A549 (cell line): ENCODE measurements around the gene JAGN1. TPM values are rescaled to one million over a fixed set of nuclear protein-coding genes. Genes with fewer than 3 reads are reported as not detected.
A peak's percentile ranks its signal among the peaks of the same experiment; 100 is the strongest.

Experiments
- ATAC-seq, 2 experiments: fragments of 200-7000 bp in 1 of 2; fragments of >200 bp in 1 of 2; cut with Nextera tagmentation in 1 of 2; cut with Tn5 transposase in 1 of 2; 3 replicates each; pipeline versions ENCODE4 v1.8.0 to v1.9.1; 2018 to 2020; ENCODE audit warnings: mild to moderate bottlenecking in 1 of 2, moderate library complexity in 1 of 2
- CTCF ChIA-PET: fragments of 300-600 bp; sonication (Branson Sonifier 250); formaldehyde crosslinking; extraction: SDS; loops from one replicate; lab custom pipeline; 2021; ENCODE audit warnings: antibody characterized with exemption, inconsistent platforms; lab: Yijun Ruan, JAX
- POLR2A ChIA-PET: fragments of 350-600 bp; formaldehyde crosslinking; extraction: SDS; loops from one replicate; lab custom pipeline; 2021; ENCODE audit warnings: antibody characterized with exemption, inconsistent platforms; lab: Yijun Ruan, JAX
- DNase-seq, 2 experiments: peaks; one replicate each; pipeline versions ENCODE4 v3.0.0 to v3.0.0-alpha.2; 2011 to 2016; ENCODE audit warnings: low read depth in 1 of 2, low spot score in 1 of 2
- FAIRE-seq: peaks from 2 replicates; lab custom pipeline; 2011; peaks lifted over from hg19 to GRCh38; lab: Jason Lieb, UNC
- H3K27ac ChIP-seq, 2 experiments: fragments of >200 bp; sonication (Bioruptor Twin); formaldehyde crosslinking; 3 replicates each; pipeline ENCODE4 v1.5.1; 2016 to 2017
- H3K4me1 ChIP-seq: fragments of >200 bp; sonication (Bioruptor Twin); formaldehyde crosslinking; 3 replicates; pipeline ENCODE4 v1.6.1; 2016
- H3K4me2 ChIP-seq: fragments of >200 bp; sonication (Bioruptor Twin); formaldehyde crosslinking; 3 replicates; pipeline ENCODE4 v1.6.1; 2016
- H3K4me3 ChIP-seq: fragments of >200 bp; sonication (Bioruptor Twin); formaldehyde crosslinking; 3 replicates; pipeline ENCODE4 v1.5.1; 2016
- H3K9me3 ChIP-seq: fragments of >200 bp; sonication (Bioruptor Twin); formaldehyde crosslinking; 3 replicates; pipeline ENCODE4 v1.6.1; 2016
- ATOH8 ChIP-seq: fragments of 250-450 bp; sonication (Bioruptor Pico); IDR thresholded peaks from 2 replicates; pipeline ENCODE4 v1.5.0; 2020; ENCODE audit warnings: low read depth, mild to moderate bottlenecking, moderate library complexity
- CBX2 ChIP-seq: fragments of 200-600 bp; sonication (generic); IDR thresholded peaks from 2 replicates; pipeline ENCODE4 v1.6.1; 2016; ENCODE audit warnings: low read depth, mild to moderate bottlenecking, borderline replicate concordance
- CBX8 ChIP-seq: fragments of 200-600 bp; sonication (generic); IDR thresholded peaks from 2 replicates; pipeline ENCODE4 v1.6.1; 2016
- CEBPB ChIP-seq, 2 experiments: fragments of >200 bp in 1 of 2; sonication (Bioruptor Twin) in 1 of 2; formaldehyde crosslinking in 1 of 2; IDR thresholded peaks; 2 replicates each; pipeline ENCODE4 v1.6.1; 2012 to 2016
- CTCF ChIP-seq: fragments of >200 bp; sonication (Bioruptor Twin); formaldehyde crosslinking; IDR thresholded peaks from 3 replicates; pipeline ENCODE4 v1.5.1; 2016
- EHMT2 ChIP-seq: fragments of 200-600 bp; sonication (generic); IDR thresholded peaks from 2 replicates; pipeline ENCODE4 v1.6.1; 2016; ENCODE audit warnings: antibody characterized with exemption, low read depth, mild to moderate bottlenecking, moderate library complexity
- ELK1 ChIP-seq: fragments of 150-350 bp; IDR thresholded peaks from 2 replicates; pipeline ENCODE4 v1.6.1; 2014; ENCODE audit warnings: low read depth, mild to moderate bottlenecking, low read length
- EP300 ChIP-seq, 2 experiments: fragments of >200 bp; sonication (Bioruptor Twin); formaldehyde crosslinking; IDR thresholded peaks; 2 replicates in 1 of 2; 3 replicates in 1 of 2; pipeline ENCODE4 v1.6.1; 2016 to 2017
- GATA3 ChIP-seq: IDR thresholded peaks from 2 replicates; pipeline ENCODE4 v1.6.1; 2012; ENCODE audit warnings: borderline replicate concordance
- HDAC2 ChIP-seq: fragments of 200-600 bp; sonication (generic); IDR thresholded peaks from 2 replicates; pipeline ENCODE4 v1.6.1; 2016
- HEYL ChIP-seq: fragments of 250-450 bp; sonication (Bioruptor Pico); IDR thresholded peaks from 2 replicates; pipeline ENCODE4 v1.8.0; 2021; ENCODE audit warnings: mild to moderate bottlenecking, moderate library complexity
- HOXA7 ChIP-seq: fragments of 250-450 bp; sonication (Bioruptor Pico); IDR thresholded peaks from 2 replicates; pipeline ENCODE4 v1.5.0; 2020; ENCODE audit warnings: mild to moderate bottlenecking, moderate library complexity
- KDM1A ChIP-seq: fragments of 200-600 bp; sonication (generic); IDR thresholded peaks from 2 replicates; pipeline ENCODE4 v1.6.1; 2016; ENCODE audit warnings: low read depth, mild to moderate bottlenecking
- MAX ChIP-seq: IDR thresholded peaks from 2 replicates; pipeline ENCODE4 v1.6.1; 2012
- MAZ ChIP-seq: fragments of 150-350 bp; IDR thresholded peaks from 2 replicates; pipeline ENCODE4 v1.6.1; 2014; ENCODE audit warnings: antibody characterized with exemption, low read depth, low read length, borderline replicate concordance
- NPAS2 ChIP-seq: fragments of 250-450 bp; sonication (Bioruptor Pico); IDR thresholded peaks from 2 replicates; pipeline ENCODE4 v1.8.0; 2022; ENCODE audit warnings: mild to moderate bottlenecking, moderate library complexity, borderline replicate concordance
- NR3C1 ChIP-seq: fragments of >200 bp; sonication (Bioruptor Twin); formaldehyde crosslinking; IDR thresholded peaks from 3 replicates; pipeline ENCODE4 v1.6.1; 2017
- PHF8 ChIP-seq: fragments of 200-600 bp; sonication (generic); IDR thresholded peaks from 2 replicates; pipeline ENCODE4 v1.6.1; 2016; ENCODE audit warnings: low read depth, mild to moderate bottlenecking, antibody characterized with exemption, moderate library complexity, borderline replicate concordance
- RARB ChIP-seq: fragments of 250-450 bp; sonication (Bioruptor Pico); IDR thresholded peaks from 2 replicates; pipeline ENCODE4 v1.8.0; 2021; ENCODE audit warnings: mild to moderate bottlenecking, moderate library complexity
- REST ChIP-seq: fragments of 200-600 bp; sonication (generic); IDR thresholded peaks from 2 replicates; pipeline ENCODE4 v1.6.1; 2016; ENCODE audit warnings: antibody characterized with exemption, mild to moderate bottlenecking, moderate library complexity
- RFX5 ChIP-seq: fragments of 450-650 bp; IDR thresholded peaks from 2 replicates; pipeline ENCODE4 v1.7.1; 2014; ENCODE audit warnings: antibody characterized with exemption, mild to moderate bottlenecking, moderate library complexity
- RNF2 ChIP-seq: fragments of 200-600 bp; sonication (generic); IDR thresholded peaks from 2 replicates; pipeline ENCODE4 v1.6.1; 2016; ENCODE audit warnings: low read depth, mild to moderate bottlenecking, antibody characterized with exemption, moderate library complexity, borderline replicate concordance
- SREBF2 ChIP-seq: fragments of 450-650 bp; IDR thresholded peaks from 2 replicates; pipeline ENCODE4 v1.6.1; 2014; ENCODE audit warnings: mild to moderate bottlenecking, moderate library complexity
- TFCP2L1 ChIP-seq: fragments of 250-450 bp; sonication (Bioruptor Pico); IDR thresholded peaks from 2 replicates; pipeline ENCODE4 v1.5.0; 2021; ENCODE audit warnings: mild to moderate bottlenecking
- TP53 ChIP-seq: fragments of 250-450 bp; sonication (Bioruptor Pico); IDR thresholded peaks from 2 replicates; pipeline ENCODE4 v1.5.0; 2021; ENCODE audit warnings: mild to moderate bottlenecking, moderate library complexity
- ZFP36 ChIP-seq: fragments of 450-650 bp; IDR thresholded peaks from 2 replicates; pipeline ENCODE4 v1.6.1; 2014; ENCODE audit warnings: borderline replicate concordance; ENCODE audit not compliant: partially characterized antibody
- ZSCAN20 ChIP-seq: fragments of 250-450 bp; sonication (Bioruptor Pico); IDR thresholded peaks from 2 replicates; pipeline ENCODE4 v1.8.0; 2022; ENCODE audit warnings: mild to moderate bottlenecking, moderate library complexity
- WGBS: methylation state at CpG from one replicate; pipeline ENCODE4 v1.1.6; 2017; ENCODE audit errors: missing lambda C conversion rate; 5-methylcytosine and 5-hydroxymethylcytosine counted together
- polyA plus RNA-seq, 4 experiments: library from polyadenylated mRNA; depleted of rRNA in 3 of 4; stranded (reverse); fragments of >200 nt; fragmentation: RNase III in 1 of 4; extraction: RNeasy Plus Mini Kit Qiagen cat#74134 plus additional on column Dnase treatment in 1 of 4; gene quantifications; 2 replicates in 3 of 4; 3 replicates in 1 of 4; pipeline ENCODE4 v1.2.3, GENCODE V29; 2011 to 2017

JAGN1 gene
- polyA plus RNA-seq, 2 of the 4 experiments (the other 2 are of a cell fraction): 48.6 to 63.2 TPM

GRCh38 chr3:9909221-9910013, 19.0 kb downstream of the JAGN1 start:
- no peak for FAIRE-seq
- no peaks in the 10 kb centered on the region for H3K9me3 ChIP-seq
- H3K27ac ChIP-seq: peak overlapping the region in 1 of 2 experiments; percentile 20; a peak in 1 of 6 replicates
- DNase-seq: no peak
- no peak for ATAC-seq
- H3K4me1 ChIP-seq: peaks cover 26% of the 10 kb centered on the region
- no peak overlapping the region for H3K4me3 ChIP-seq
- TF ChIP-seq CEBPB (IDR thresholded peaks at IDR 0.05) (no peak), HDAC2 (no peak), SREBF2 (no peak), MAZ (no peak), NPAS2 (CRISPR knock-in tag) (no peak), RFX5 (no peak), CBX2 (no peak), CBX8 (no peak), PHF8 (no peak), ATOH8 (CRISPR knock-in tag) (no peak), MAX (no peak)
- TF ChIP-seq, all 56 proteins: peak for 0
- H3K4me2 ChIP-seq: no peak overlapping the region
- WGBS: 89% methylated on average over 7 of the region's 7 CpGs
- POLR2A ChIA-PET: no interaction called here
- CTCF ChIA-PET: interaction anchor here (0.7 to 11.4 kb wide), 4 partner anchors 16 to 37 kb away, joined by 3 to 73 read pairs (median 8); partner anchors contain the start of gene CRELD1

GRCh38 chr3:9911863-9912262, 21.5 kb downstream of the JAGN1 start:
- ChIA-PET POLR2A (interaction anchor here (0.8 to 1.4 kb wide), 4 partner anchors 11 to 35 kb away, joined by 3 to 5 read pairs (median 4); partner anchors contain the start of gene CRELD1), CTCF (interaction anchor here (0.6 to 11.4 kb wide), 9 partner anchors 9 to 128 kb away, joined by 3 to 73 read pairs (median 7); partner anchors contain the start of genes CRELD1 and JAGN1)
- Histone ChIP-seq H3K4me2 (no peak overlapping the region; the same call in 1 of the 3 replicates), H3K4me3 (no peak overlapping the region), H3K4me1 (peaks cover 37% of the 10 kb centered on the region), H3K27ac (peak overlapping the region in 1 of 2 experiments; percentile 55; a peak in 3 of 6 replicates), H3K9me3 (no peaks in the 10 kb centered on the region)
- ATAC-seq (no peak), DNase-seq (no peak), FAIRE-seq (no peak)
- 86% methylated on average over 8 of the region's 8 CpGs for WGBS
- TF ChIP-seq RNF2 (no peak), EHMT2 (no peak), HEYL (CRISPR knock-in tag) (no peak), REST (no peak), KDM1A (no peak), NR3C1 (no peak), TP53 (CRISPR knock-in tag) (no peak), ZSCAN20 (no peak), CTCF (no peak), EP300 (IDR thresholded peaks at IDR 0.05) (no peak), HDAC2 (no peak), HOXA7 (no peak), ELK1 (no peak), TFCP2L1 (CRISPR knock-in tag) (no peak), ZFP36 (no peak), RARB (CRISPR knock-in tag) (no peak), GATA3 (no peak)
